Activated CD4-positive, alpha-beta T cell treated with anti-CD3 and anti-CD28 coated beads, Interleukin-2, amount 50 U/mL, for 24 hours (primary cell): ENCODE data around the gene CCDC59.
"Not testable (repeated sequence)": the region's sequence is repeated elsewhere in the genome, so short reads cannot be mapped to it uniquely, and the experiment has no call there.

Source experiments
- DNase-seq, 2 donors: peaks; one replicate each; pipeline ENCODE4 v3.0.0-alpha.2; 2020; ENCODE audit warnings: low read depth in 1 of 2, low spot score in 1 of 2

Gene CCDC59

DNA sequence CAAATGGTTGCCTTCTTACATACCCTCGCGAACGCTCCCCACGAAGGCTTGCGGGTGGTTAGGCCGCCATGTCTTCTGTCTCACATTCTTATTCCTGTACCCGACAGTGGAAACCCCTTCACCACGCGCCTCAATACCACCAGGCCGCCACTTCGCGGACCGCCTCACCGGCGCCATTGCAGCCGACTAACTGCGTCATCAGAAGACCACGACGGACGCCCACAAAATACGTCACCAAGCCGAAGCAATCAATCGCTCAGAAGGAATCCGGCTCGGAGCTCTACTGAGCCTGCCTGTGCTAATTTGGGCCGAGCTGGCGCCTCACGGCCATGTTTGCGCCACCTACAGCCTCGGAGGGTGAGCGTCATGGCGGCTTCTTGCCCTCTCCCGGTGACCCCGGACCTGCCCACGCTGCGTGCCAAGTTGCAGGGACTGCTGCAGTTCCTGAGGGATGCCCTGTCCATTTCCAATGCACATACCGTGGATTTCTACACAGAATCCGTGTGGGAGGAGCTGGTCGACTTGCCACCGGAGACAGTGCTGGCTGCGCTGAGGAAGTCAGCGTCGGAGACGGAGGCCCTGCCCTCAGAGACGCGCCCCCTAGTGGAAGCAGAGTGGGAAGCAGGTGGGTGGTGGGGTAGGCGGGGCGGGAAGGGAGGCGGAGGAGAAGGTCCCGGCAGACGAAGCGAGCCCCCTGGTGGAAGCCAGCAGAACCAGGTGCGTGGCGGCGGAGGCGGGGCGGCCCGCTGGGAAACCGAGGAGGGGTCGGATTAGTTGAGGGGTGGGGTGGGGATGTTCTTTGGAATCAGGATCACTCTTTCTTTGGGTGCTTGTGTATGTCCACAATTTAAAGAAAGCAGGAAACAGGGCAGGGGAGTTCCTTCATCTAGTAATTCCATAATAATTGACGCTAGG is at the start of gene CCDC59, which contains the start of gene METTL25:
TSS of gene CCDC59 (minus strand) at position 188 of the 915 bp plus-strand sequence. CDS start at position 177, 11 bp downstream.
TSS of gene METTL25 (plus strand) at position 330 of the 915 bp plus-strand sequence. CDS start at position 367, 37 bp downstream.
- DNase-seq = peak; percentile 98

- DNase-seq = no peak
Observed at GRCh38 chr12:82407481-82407880, 49.3 kb upstream of the CCDC59 start.

GRCh38 chr12:82406651-82407050 is 48.5 kb upstream of the CCDC59 start:
- DNase-seq = no peak

DNA sequence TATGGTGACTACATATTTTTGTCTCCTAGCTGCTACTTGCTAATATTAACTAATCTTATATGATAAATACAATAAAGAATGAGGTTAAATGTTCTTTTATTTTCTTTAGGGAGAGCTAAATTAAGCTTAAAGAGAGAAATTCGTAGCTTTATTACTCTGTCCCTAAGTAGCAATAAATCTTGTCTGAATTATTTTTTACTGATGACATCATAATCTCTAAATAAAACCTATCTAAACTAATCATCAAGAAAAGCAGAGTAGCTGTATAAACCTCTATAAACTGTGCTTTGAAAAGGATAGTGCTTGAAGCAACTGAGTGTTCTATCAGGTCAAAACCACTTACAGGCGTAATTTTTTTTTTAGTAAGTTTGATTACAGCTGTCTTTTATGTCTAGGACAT is 42.6 kb upstream of the CCDC59 start:
- DNase-seq = no peak

DNA sequence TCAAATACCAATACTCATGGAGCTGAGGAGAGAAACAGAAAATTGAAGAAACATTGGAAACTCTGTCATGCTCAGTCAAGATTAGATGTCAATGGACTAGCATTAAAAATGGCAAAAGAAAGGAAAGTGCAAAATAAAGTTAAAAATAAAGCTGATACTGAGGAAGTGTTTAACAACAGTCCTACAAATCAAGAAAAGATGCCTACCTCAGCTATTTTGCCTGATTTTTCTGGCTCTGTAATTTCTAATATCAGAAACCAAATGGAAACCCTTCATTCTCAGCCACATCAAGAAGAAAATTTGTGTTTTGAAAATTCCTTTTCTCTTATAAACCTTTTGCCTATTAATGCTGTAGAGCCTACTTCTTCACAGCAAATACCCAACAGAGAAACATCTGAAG is 40.7 kb upstream of the CCDC59 start:
- DNase-seq = no peak

GRCh38 chr12:82383930-82384552 is 25.9 kb upstream of the CCDC59 start:
- no peak for DNase-seq

DNA sequence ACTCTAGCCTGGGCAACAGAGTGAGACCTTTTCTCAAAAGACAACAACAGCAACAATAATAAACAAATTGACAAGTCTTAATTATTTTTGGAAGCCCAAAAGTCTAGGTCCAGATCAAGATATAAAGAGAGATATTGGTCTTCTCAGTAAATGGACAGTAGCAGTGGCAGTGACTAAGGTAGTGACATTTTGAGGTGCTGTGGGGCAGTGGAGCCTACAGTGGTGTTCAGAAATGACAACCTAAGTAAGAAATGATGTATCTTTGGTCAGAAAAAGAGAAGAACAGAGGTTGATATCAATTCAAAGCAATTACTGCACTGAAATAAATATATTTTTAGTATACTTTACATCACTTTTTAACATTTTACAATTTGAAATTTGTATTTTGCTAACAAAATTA is 20.8 kb upstream of the CCDC59 start:
- no peak for DNase-seq

DNA sequence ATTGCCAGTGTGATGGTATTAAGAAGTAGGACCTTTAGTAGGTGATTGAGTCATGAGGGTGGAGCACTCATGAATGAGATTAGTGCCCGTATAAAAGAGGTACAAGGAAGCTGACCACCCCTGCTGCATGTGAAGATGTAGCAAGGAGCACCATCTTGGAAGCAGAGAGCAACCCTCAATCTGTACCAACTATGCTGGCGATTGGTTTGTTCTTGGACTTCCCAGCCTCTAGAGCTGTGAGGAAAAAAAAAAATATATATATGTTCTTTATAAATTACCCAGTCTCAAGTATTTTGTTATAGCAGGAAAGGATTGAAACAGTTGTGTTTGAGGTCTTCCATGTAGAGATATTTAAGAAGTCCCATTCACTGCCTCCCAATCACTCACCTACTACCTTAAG is 17.0 kb upstream of the CCDC59 start:
- DNase-seq = no peak

DNA sequence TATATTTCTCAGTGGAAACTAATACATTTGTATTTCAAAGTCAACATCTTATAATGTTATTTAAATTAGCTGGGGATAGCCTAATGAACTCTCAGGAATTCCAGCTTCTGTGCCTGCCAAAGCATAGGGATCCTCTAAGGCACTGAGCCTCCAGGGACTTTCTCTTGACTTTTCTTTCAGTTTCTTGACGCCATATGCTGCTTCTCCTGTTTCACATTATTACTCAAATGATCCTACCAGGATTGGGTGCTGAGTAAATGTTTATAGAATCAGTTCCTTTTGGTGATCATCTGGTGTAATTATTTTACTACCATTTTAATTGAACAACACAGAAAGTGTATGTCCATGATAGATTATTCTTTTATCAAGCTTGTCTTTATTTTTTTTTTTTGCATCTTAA is 8.0 kb upstream of the CCDC59 start:
- DNase-seq = no peak

- DNase-seq = no peak
Observed at GRCh38 chr12:82363990-82364389, 5.8 kb upstream of the CCDC59 start.

GRCh38 chr12:82361461-82361915 is 3.3 kb upstream of the CCDC59 start:
- DNase-seq = no peak

DNA sequence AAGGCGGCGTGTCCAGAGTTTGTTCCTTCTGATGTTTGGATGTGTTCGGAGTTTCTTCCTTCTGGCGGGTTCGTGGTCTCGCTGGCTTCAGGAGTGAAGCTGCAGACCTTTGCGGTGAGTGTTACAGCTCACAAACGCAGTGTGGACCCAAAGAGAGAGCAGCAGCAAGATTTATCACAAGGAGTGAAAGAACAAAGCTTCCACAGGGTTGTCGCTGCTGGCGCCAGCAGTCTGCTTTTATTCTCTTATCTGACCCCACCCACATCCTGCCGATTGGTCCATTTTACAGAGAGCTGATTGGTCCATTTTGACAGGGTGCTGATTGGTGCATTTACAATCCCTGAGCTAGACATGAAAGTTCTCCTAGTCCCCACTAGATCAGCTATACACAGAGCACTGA is 2.6 kb upstream of the CCDC59 start:
- DNase-seq = not testable (repeated sequence)

DNA sequence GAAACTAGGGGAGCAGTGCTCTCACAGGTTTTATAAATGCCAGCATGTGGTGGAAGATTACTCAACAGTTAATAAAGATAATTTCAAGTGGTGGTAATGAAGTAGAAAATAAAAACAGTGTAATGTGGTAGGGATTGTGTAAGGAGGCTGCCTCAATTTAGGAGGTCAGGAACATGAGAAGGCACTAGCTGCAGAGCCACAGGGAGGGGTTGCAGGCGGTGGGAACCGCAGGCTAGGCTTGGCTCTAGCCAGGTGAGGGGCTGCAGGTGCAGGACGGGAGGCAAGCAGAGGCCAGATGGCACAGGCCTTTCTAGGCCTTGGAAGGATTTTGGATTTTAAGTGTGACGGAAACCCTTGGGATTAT is 910 bp upstream of the CCDC59 start:
- no peak for DNase-seq

- no peak for DNase-seq
Observed at GRCh38 chr12:82357845-82358199, 365 bp downstream of the CCDC59 start.

GRCh38 chr12:82357340-82357739 is 847 bp downstream of the CCDC59 start:
- DNase-seq = no peak

GRCh38 chr12:82351390-82351789 is 6.8 kb downstream of the CCDC59 start:
- no peak for DNase-seq

GRCh38 chr12:82350161-82350560 is 8.0 kb downstream of the CCDC59 start:
- no peak for DNase-seq

- no peak for DNase-seq
Observed at GRCh38 chr12:82329508-82329907, 28.7 kb downstream of the CCDC59 start.

GRCh38 chr12:82327861-82328260 is 30.3 kb downstream of the CCDC59 start:
- no peak for DNase-seq

DNA sequence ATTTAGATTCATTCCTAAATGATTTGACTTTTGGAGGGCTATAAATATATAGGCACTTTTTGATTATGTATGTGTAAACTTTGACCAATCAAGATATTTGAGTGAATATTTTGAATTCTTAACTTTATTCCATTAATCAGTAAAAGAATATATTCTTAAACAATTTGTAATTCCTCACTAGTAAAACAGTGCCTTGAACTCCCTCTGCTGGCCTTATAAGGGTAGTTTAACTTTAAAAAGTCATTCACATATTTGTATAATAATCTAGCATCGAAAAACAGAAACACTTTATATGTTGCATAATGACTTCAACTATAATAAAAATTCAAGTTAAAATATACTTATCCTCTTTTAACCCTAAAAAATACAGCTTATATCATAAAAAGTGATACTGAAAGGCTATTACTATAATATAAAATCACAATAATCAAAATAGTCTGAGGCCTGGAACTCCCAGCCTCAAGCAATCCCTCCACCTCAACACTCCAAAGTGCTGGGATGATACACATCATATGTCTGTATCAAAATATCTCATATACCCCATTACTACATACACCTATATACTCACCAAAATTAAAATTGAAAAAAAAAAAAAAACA is 31.2 kb downstream of the CCDC59 start:
- DNase-seq = no peak

GRCh38 chr12:82325540-82326336 is 32.4 kb downstream of the CCDC59 start:
- no peak for DNase-seq
